Measurements from ENCODE around the gene MTIF3. TPM values are rescaled to one million over a fixed set of nuclear protein-coding genes. Genes with fewer than 3 reads are reported as not detected.

MTIF3 gene
- polyA plus RNA-seq, 1 donor from 2014 or later = 66.5 TPM

DNA sequence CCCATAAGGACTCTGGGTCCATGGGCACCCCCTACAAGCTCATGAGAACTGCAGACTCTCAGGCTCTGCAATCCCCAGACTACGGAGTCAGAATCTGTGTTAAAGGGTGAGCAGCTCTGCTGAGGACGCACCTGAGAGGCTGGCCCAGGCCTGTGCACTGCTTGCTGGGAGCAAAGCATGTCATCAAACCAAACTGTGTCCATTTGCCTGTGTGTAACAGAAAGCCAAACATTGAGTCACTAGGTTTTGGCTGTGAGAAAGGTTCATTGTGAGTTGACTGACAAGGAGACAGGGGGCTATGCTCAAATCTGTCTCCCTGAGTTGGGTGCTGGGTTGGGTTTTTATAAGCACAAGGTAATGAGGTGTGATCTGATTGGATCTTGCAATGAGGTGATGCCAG, 22.1 kb upstream of the MTIF3 start:
- no peak overlapping the region for H2AFZ ChIP-seq (ENCODE audit: low read depth, low read length)

DNA sequence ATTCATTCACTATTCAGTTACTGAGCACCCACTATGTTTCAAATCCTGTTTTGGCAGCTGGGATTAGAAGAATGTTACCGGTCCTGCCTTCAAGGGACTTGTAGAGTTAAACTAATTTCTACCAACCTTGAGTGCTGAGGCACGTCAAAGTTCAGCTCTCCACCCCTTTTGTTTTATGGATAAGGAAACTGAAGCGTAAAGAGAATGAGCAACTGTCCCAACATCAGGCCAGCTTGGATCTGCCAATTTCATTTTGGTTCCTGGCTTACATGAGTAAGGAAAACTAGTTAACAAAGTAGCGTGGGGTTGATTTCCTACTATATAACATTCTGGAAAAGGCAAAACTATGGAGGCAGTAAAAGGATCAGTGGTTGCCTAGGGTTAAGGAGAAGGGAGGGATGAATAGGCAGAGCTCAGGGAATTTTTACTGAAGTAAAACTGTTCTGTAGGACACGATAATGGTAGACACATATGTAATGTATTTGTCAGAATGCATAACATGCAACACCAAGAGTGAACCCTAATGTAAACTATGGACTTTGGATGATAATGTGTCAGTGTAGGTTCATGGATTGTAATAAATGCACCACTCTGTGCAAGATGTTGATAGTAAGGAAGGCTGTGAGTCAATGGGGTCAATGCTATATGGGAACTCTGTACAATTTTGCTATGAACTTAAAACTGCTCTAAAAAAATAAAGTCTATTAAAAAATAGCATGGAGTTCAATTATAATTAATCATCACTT, 19.9 kb upstream of the MTIF3 start:
- TF ChIP-seq RAD21 (conservative IDR thresholded peaks at IDR 0.05) = no peak
- TF ChIP-seq EP300 (conservative IDR thresholded peaks at IDR 0.05; ENCODE audit: poor library complexity, severe bottlenecking) = no peak
- Histone ChIP-seq H3K27me3 (ENCODE audit: insufficient read depth, low read depth, low read length) (no peaks in the 10 kb centered on the region), H2AFZ (ENCODE audit: low read depth, low read length) (no peak overlapping the region), H3K9me2 (ENCODE audit: insufficient read depth, low read length) (no peaks in the 10 kb centered on the region), H3F3A (ENCODE audit: insufficient read depth, low read length, poor library complexity, severe bottlenecking) (no peaks in the 10 kb centered on the region), H3K9ac (ENCODE audit: low read length) (no peak overlapping the region), H3K4me2 (ENCODE audit: low read length) (no peak overlapping the region), H3K9me3 (ENCODE audit: low read length) (no peaks in the 10 kb centered on the region), H3K79me2 (replicated peaks; ENCODE audit: insufficient read depth, low read length) (no peaks in the 10 kb centered on the region), H3K4me3 (ENCODE audit: low read length) (no peak overlapping the region), H3K36me3 (ENCODE audit: insufficient read depth, low read length) (no peaks in the 10 kb centered on the region), H3K27ac (ENCODE audit: low read length) (no peak overlapping the region), H4K20me1 (ENCODE audit: insufficient read depth) (no peaks in the 10 kb centered on the region)

More for the DNA sequence above, 22.1 kb upstream of the MTIF3 start:
- Histone ChIP-seq H3K9ac (ENCODE audit: low read length) (no peak overlapping the region), H3K27me3 (ENCODE audit: insufficient read depth, low read depth, low read length) (no peaks in the 10 kb centered on the region), H4K20me1 (ENCODE audit: insufficient read depth) (no peaks in the 10 kb centered on the region), H3K9me2 (ENCODE audit: insufficient read depth, low read length) (no peaks in the 10 kb centered on the region), H3K79me2 (replicated peaks; ENCODE audit: insufficient read depth, low read length) (no peaks in the 10 kb centered on the region), H3K4me3 (ENCODE audit: low read length) (no peak overlapping the region), H3K4me2 (ENCODE audit: low read length) (no peak overlapping the region), H3K9me3 (ENCODE audit: low read length) (no peaks in the 10 kb centered on the region), H3F3A (ENCODE audit: insufficient read depth, low read length, poor library complexity, severe bottlenecking) (no peaks in the 10 kb centered on the region), H3K27ac (ENCODE audit: low read length) (no peak overlapping the region), H3K36me3 (ENCODE audit: insufficient read depth, low read length) (no peaks in the 10 kb centered on the region)
- no peak for TF ChIP-seq EZH2 (IDR thresholded peaks at IDR 0.05; ENCODE audit: borderline replicate concordance, insufficient read depth, low read length, poor library complexity, severe bottlenecking)
- TF ChIP-seq MXI1 (conservative IDR thresholded peaks at IDR 0.05; ENCODE audit: poor library complexity, severe bottlenecking) = no peak
- TF ChIP-seq SMC3 (conservative IDR thresholded peaks at IDR 0.05; ENCODE audit: poor library complexity) = no peak
- TF ChIP-seq, protein P1, sequence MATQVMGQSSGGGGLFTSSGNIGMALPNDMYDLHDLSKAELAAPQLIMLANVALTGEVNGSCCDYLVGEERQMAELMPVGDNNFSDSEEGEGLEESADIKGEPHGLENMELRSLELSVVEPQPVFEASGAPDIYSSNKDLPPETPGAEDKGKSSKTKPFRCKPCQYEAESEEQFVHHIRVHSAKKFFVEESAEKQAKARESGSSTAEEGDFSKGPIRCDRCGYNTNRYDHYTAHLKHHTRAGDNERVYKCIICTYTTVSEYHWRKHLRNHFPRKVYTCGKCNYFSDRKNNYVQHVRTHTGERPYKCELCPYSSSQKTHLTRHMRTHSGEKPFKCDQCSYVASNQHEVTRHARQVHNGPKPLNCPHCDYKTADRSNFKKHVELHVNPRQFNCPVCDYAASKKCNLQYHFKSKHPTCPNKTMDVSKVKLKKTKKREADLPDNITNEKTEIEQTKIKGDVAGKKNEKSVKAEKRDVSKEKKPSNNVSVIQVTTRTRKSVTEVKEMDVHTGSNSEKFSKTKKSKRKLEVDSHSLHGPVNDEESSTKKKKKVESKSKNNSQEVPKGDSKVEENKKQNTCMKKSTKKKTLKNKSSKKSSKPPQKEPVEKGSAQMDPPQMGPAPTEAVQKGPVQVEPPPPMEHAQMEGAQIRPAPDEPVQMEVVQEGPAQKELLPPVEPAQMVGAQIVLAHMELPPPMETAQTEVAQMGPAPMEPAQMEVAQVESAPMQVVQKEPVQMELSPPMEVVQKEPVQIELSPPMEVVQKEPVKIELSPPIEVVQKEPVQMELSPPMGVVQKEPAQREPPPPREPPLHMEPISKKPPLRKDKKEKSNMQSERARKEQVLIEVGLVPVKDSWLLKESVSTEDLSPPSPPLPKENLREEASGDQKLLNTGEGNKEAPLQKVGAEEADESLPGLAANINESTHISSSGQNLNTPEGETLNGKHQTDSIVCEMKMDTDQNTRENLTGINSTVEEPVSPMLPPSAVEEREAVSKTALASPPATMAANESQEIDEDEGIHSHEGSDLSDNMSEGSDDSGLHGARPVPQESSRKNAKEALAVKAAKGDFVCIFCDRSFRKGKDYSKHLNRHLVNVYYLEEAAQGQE (IDR thresholded peaks at IDR 0.05; ENCODE audit: borderline replicate concordance) = no peak
- TF ChIP-seq TAF1 (IDR thresholded peaks at IDR 0.05; ENCODE audit: low read depth) = no peak
- TF ChIP-seq, protein P2, sequence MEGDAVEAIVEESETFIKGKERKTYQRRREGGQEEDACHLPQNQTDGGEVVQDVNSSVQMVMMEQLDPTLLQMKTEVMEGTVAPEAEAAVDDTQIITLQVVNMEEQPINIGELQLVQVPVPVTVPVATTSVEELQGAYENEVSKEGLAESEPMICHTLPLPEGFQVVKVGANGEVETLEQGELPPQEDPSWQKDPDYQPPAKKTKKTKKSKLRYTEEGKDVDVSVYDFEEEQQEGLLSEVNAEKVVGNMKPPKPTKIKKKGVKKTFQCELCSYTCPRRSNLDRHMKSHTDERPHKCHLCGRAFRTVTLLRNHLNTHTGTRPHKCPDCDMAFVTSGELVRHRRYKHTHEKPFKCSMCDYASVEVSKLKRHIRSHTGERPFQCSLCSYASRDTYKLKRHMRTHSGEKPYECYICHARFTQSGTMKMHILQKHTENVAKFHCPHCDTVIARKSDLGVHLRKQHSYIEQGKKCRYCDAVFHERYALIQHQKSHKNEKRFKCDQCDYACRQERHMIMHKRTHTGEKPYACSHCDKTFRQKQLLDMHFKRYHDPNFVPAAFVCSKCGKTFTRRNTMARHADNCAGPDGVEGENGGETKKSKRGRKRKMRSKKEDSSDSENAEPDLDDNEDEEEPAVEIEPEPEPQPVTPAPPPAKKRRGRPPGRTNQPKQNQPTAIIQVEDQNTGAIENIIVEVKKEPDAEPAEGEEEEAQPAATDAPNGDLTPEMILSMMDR (IDR thresholded peaks at IDR 0.05; ENCODE audit: poor library complexity, severe bottlenecking) = no peak
- TF ChIP-seq RAD21 (conservative IDR thresholded peaks at IDR 0.05) = no peak

All from neural cell (in vitro differentiated cells).